ENCODE results near the gene MCTP1. TPM values are rescaled to one million over a fixed set of nuclear protein-coding genes. Genes with fewer than 3 reads are reported as not detected.

The MCTP1 gene
- total RNA-seq, 1 experiment from 2014 or later = 2.5 TPM

GRCh38 chr5:95256446-95256845 lies 28.4 kb downstream of the MCTP1 start:
- H3K9me3 ChIP-seq (ENCODE audit: control insufficient read depth, low read depth, low read length) = no peaks in the 10 kb centered on the region
- no peak overlapping the region for H3K4me2 ChIP-seq (ENCODE audit: insufficient read depth, insufficient read length, low read length)
- Mint-ChIP-seq H3K4me1 (no peaks in the 10 kb centered on the region), H3K36me3 (ENCODE audit: insufficient read depth in 1 of 3, low read depth in 3 of 3) (no peaks in the 10 kb centered on the region), H3K9me3 (no peaks in the 10 kb centered on the region), H3K27me3 (ENCODE audit: low read depth) (no peaks in the 10 kb centered on the region), H3K27ac (no peak overlapping the region), H3K4me3 (no peak overlapping the region)
- no peaks in the 10 kb centered on the region for H3K27me3 ChIP-seq (ENCODE audit: insufficient read depth, low read length)
- H3K4me1 ChIP-seq (ENCODE audit: insufficient read depth, low read length) = no peaks in the 10 kb centered on the region
- no peak overlapping the region for H2BK15ac ChIP-seq (ENCODE audit: low read depth, low read length)
- H2AFZ ChIP-seq (ENCODE audit: low read length) = no peak overlapping the region
- TF ChIP-seq, protein P1, sequence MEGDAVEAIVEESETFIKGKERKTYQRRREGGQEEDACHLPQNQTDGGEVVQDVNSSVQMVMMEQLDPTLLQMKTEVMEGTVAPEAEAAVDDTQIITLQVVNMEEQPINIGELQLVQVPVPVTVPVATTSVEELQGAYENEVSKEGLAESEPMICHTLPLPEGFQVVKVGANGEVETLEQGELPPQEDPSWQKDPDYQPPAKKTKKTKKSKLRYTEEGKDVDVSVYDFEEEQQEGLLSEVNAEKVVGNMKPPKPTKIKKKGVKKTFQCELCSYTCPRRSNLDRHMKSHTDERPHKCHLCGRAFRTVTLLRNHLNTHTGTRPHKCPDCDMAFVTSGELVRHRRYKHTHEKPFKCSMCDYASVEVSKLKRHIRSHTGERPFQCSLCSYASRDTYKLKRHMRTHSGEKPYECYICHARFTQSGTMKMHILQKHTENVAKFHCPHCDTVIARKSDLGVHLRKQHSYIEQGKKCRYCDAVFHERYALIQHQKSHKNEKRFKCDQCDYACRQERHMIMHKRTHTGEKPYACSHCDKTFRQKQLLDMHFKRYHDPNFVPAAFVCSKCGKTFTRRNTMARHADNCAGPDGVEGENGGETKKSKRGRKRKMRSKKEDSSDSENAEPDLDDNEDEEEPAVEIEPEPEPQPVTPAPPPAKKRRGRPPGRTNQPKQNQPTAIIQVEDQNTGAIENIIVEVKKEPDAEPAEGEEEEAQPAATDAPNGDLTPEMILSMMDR (conservative IDR thresholded peaks at IDR 0.05) = no peak
- H4K20me1 ChIP-seq (ENCODE audit: control insufficient read depth, insufficient read depth, insufficient read length) = no peaks in the 10 kb centered on the region
- H3K14ac ChIP-seq (ENCODE audit: insufficient read depth, low read length) = no peak overlapping the region; the same call in 1 of the 2 replicates
- no peak overlapping the region for H2BK120ac ChIP-seq (ENCODE audit: low read depth, low read length, poor library complexity, severe bottlenecking)
- H2BK12ac ChIP-seq (ENCODE audit: insufficient read length, low read depth, low read length) = no peak overlapping the region
- no peak overlapping the region for H3K23ac ChIP-seq (ENCODE audit: insufficient read length, low read depth, low read length)
- no peak overlapping the region for H3K56ac ChIP-seq (ENCODE audit: insufficient read length, low read depth, low read length)
- H3K27ac ChIP-seq (ENCODE audit: insufficient read length, low read depth, low read length) = no peak overlapping the region
- H3K9ac ChIP-seq (ENCODE audit: extremely low read depth, insufficient read length, low read length) = no peak overlapping the region
- H3T11ph ChIP-seq (ENCODE audit: low read length) = no peak overlapping the region
- no peak overlapping the region for H3K18ac ChIP-seq (ENCODE audit: insufficient read length, low read depth, low read length)
- H3K23me2 ChIP-seq (ENCODE audit: insufficient read length, low read depth, low read length, poor library complexity, severe bottlenecking) = no peaks in the 10 kb centered on the region
- H4K8ac ChIP-seq (replicated peaks; ENCODE audit: insufficient read length, low read depth, low read length) = no peak overlapping the region
- H2BK20ac ChIP-seq (ENCODE audit: low read depth, low read length, poor library complexity, severe bottlenecking) = no peak overlapping the region
- H4K5ac ChIP-seq (ENCODE audit: insufficient read length, low read depth, low read length) = no peak overlapping the region
- H2BK5ac ChIP-seq (ENCODE audit: insufficient read length, low read length) = no peak overlapping the region
- DNase-seq = no peak
- H3K79me1 ChIP-seq (ENCODE audit: insufficient read depth, low read depth, low read length, poor library complexity, severe bottlenecking) = no peaks in the 10 kb centered on the region
- no peak overlapping the region for H3K4ac ChIP-seq (ENCODE audit: low read depth, low read length)
- H4K91ac ChIP-seq (ENCODE audit: insufficient read length, low read depth, low read length) = no peak overlapping the region
- WGBS (ENCODE audit: extremely low coverage, insufficient read length, low lambda C conversion rate) = no CpG with 5 or more reads among the region's 2 CpGs
- no peak overlapping the region for H2AK5ac ChIP-seq (ENCODE audit: insufficient read length, low read length)
- H3K79me2 ChIP-seq (ENCODE audit: insufficient read depth, low read length) = no peaks in the 10 kb centered on the region

Data from H9 (cell line).